DMS114 treated with DMSO at 0.1 percent for 48 hours (cell line): ENCODE data around the gene UCHL3.
A peak's percentile ranks its signal among the peaks of the same experiment; 100 is the strongest.

Experiments used
- DNase-seq: peaks from one replicate; lab custom pipeline; 2025; ENCODE audit not compliant: unreplicated experiment; lab: John Stamatoyannopoulos, UW

UCHL3 gene

GRCh38 chr13:75547917-75548316 is 1.7 kb upstream of the UCHL3 start:
- no peak for DNase-seq

- DNase-seq = peak; percentile 2
Observed at GRCh38 chr13:75550159-75550567, 572 bp downstream of the UCHL3 start.

- DNase-seq = no peak
Observed at GRCh38 chr13:75554464-75554863, 4.9 kb downstream of the UCHL3 start.

- DNase-seq = no peak
Observed at GRCh38 chr13:75554981-75555380, 5.4 kb downstream of the UCHL3 start.

GRCh38 chr13:75555836-75556235 is 6.2 kb downstream of the UCHL3 start:
- no peak for DNase-seq

- no peak for DNase-seq
Observed at GRCh38 chr13:75556961-75557360, 7.4 kb downstream of the UCHL3 start.

- DNase-seq = no peak
Observed at GRCh38 chr13:75558145-75558840, 8.7 kb downstream of the UCHL3 start.

- DNase-seq = peak; percentile 6
Observed at GRCh38 chr13:75566658-75567057, 17.1 kb downstream of the UCHL3 start.

GRCh38 chr13:75569576-75569975 is 20.0 kb downstream of the UCHL3 start:
- DNase-seq = no peak

- DNase-seq = no peak
Observed at GRCh38 chr13:75579529-75579928, 29.9 kb downstream of the UCHL3 start.

GRCh38 chr13:75581874-75582640 is 32.5 kb downstream of the UCHL3 start:
- DNase-seq = no peak

GRCh38 chr13:75583091-75583490 is 33.5 kb downstream of the UCHL3 start:
- DNase-seq = no peak

GRCh38 chr13:75585153-75585552 is 35.6 kb downstream of the UCHL3 start:
- DNase-seq = no peak

GRCh38 chr13:75587679-75588078 is 38.1 kb downstream of the UCHL3 start:
- DNase-seq = no peak

GRCh38 chr13:75596657-75597182 is 47.1 kb downstream of the UCHL3 start:
- no peak for DNase-seq

GRCh38 chr13:75600371-75600770 is 50.8 kb downstream of the UCHL3 start:
- no peak for DNase-seq

- no peak for DNase-seq
Observed at GRCh38 chr13:75603038-75603437, 53.4 kb downstream of the UCHL3 start.

GRCh38 chr13:75607447-75607846 is 57.9 kb downstream of the UCHL3 start:
- DNase-seq = no peak

GRCh38 chr13:75610466-75610865 is 60.9 kb downstream of the UCHL3 start:
- DNase-seq = no peak

GRCh38 chr13:75612354-75612753 is 62.8 kb downstream of the UCHL3 start:
- DNase-seq = no peak

- DNase-seq = no peak
Observed at GRCh38 chr13:75617230-75617629, 67.6 kb downstream of the UCHL3 start.

GRCh38 chr13:75618308-75618707 is 68.7 kb downstream of the UCHL3 start:
- DNase-seq = no peak
